Loucy (cell line): ENCODE data around the gene INPP4B.
A peak's percentile ranks its signal among the peaks of the same experiment; 100 is the strongest.

ENCODE experiments used
- H2AFZ ChIP-seq: fragments of 200-600 bp; sonication (generic); 2 replicates; pipeline ENCODE4 v1.6.0; 2016; ENCODE audit warnings: antibody characterized with exemption, mild to moderate bottlenecking, low read length, moderate library complexity
- H3F3A ChIP-seq: fragments of 200-600 bp; 2 replicates; pipeline ENCODE4 v1.6.0; 2016; ENCODE audit warnings: antibody characterized with exemption, low read depth, mild to moderate bottlenecking
- H3K27me3 ChIP-seq: fragments of 200-600 bp; sonication (generic); 2 replicates; pipeline ENCODE4 v1.6.1; 2014; ENCODE audit warnings: low read length, mild to moderate bottlenecking; ENCODE audit not compliant: insufficient read depth, poor library complexity, severe bottlenecking
- H3K36me3 ChIP-seq: fragments of 200-600 bp; sonication (generic); 2 replicates; pipeline ENCODE4 v1.6.1; 2016; ENCODE audit warnings: low read length; ENCODE audit not compliant: insufficient read depth
- H3K4me1 ChIP-seq: fragments of 200-600 bp; sonication (generic); 2 replicates; pipeline ENCODE4 v1.5.1; 2014; ENCODE audit warnings: low read length, mild to moderate bottlenecking; ENCODE audit not compliant: insufficient read depth, poor library complexity, severe bottlenecking
- H3K4me2 ChIP-seq: fragments of 200-600 bp; sonication (generic); 2 replicates; pipeline ENCODE4 v1.6.0; 2014; ENCODE audit warnings: antibody characterized with exemption, low read length, low read depth, mild to moderate bottlenecking; ENCODE audit not compliant: poor library complexity, severe bottlenecking
- H3K4me3 ChIP-seq: fragments of 200-600 bp; sonication (generic); 2 replicates; pipeline ENCODE4 v1.5.1; 2014; ENCODE audit warnings: low read length, mild to moderate bottlenecking, mixed read lengths; ENCODE audit not compliant: poor library complexity, severe bottlenecking
- H3K79me2 ChIP-seq: fragments of 200-600 bp; sonication (generic); 2 replicates; pipeline ENCODE4 v1.6.1; 2014; ENCODE audit warnings: low read length; ENCODE audit not compliant: insufficient read depth
- H3K9ac ChIP-seq: fragments of 200-600 bp; sonication (generic); 2 replicates; pipeline ENCODE4 v1.6.0; 2014; ENCODE audit warnings: mild to moderate bottlenecking, low read depth, low read length, moderate library complexity; ENCODE audit not compliant: poor library complexity, severe bottlenecking
- H3K9me2 ChIP-seq: fragments of 200-600 bp; sonication (generic); replicated peaks from 2 replicates; pipeline ENCODE4 v1.6.1; 2016; ENCODE audit warnings: low read depth, low read length, mixed read lengths
- H3K9me3 ChIP-seq: fragments of 200-600 bp; sonication (generic); 2 replicates; pipeline ENCODE4 v1.6.1; 2014; ENCODE audit warnings: mild to moderate bottlenecking, antibody characterized with exemption, low read length, low read depth; ENCODE audit not compliant: insufficient read depth
- H4K20me1 ChIP-seq: fragments of 200-600 bp; sonication (generic); 2 replicates; pipeline ENCODE4 v1.6.0; 2014; ENCODE audit warnings: antibody characterized with exemption, low read length, mild to moderate bottlenecking; ENCODE audit not compliant: insufficient read depth, poor library complexity, severe bottlenecking
- EZH2phosphoT487 ChIP-seq: fragments of 200-600 bp; IDR thresholded peaks from 2 replicates; pipeline ENCODE4 v1.6.1; 2018; ENCODE audit warnings: antibody characterized with exemption, mild to moderate bottlenecking, moderate library complexity, borderline replicate concordance
- TF ChIP-seq, protein P1 (sequence below): fragments of 200-600 bp; sonication (generic); conservative IDR thresholded peaks from 2 replicates; pipeline ENCODE4 v1.5.1; 2014; ENCODE audit warnings: mild to moderate bottlenecking, antibody characterized with exemption, low read length

The INPP4B gene

DNA sequence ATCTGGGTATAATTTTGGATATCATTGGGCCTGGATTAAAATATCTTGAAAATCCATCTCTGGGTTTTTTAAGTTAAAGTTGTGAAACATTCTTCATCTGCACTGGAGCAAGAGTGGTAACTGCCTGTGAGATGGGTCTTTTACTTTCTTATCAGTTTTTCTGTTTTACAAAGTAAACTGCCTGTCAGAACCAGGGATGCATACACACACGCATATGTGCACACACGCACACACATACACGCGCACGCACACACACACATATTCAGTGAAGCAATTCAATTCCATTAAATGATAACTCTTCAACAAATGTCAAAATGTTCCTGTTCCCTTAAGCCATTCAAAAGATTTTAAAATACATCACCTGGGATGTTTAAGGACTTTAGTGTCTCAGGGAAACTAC lies 515.8 kb downstream of the INPP4B start:
- no peaks in the 10 kb centered on the region for H3K9me3 ChIP-seq
- no peak overlapping the region for H3K4me2 ChIP-seq
- H3K79me2 ChIP-seq = peaks cover 73% of the 10 kb centered on the region
- no peak overlapping the region for H3K4me3 ChIP-seq
- no peaks in the 10 kb centered on the region for H3K27me3 ChIP-seq
- H3K9me2 ChIP-seq = no peaks in the 10 kb centered on the region
- no peaks in the 10 kb centered on the region for H4K20me1 ChIP-seq
- no peak overlapping the region for H3K9ac ChIP-seq
- no peak for TF ChIP-seq EZH2phosphoT487
- TF ChIP-seq, protein P1, sequence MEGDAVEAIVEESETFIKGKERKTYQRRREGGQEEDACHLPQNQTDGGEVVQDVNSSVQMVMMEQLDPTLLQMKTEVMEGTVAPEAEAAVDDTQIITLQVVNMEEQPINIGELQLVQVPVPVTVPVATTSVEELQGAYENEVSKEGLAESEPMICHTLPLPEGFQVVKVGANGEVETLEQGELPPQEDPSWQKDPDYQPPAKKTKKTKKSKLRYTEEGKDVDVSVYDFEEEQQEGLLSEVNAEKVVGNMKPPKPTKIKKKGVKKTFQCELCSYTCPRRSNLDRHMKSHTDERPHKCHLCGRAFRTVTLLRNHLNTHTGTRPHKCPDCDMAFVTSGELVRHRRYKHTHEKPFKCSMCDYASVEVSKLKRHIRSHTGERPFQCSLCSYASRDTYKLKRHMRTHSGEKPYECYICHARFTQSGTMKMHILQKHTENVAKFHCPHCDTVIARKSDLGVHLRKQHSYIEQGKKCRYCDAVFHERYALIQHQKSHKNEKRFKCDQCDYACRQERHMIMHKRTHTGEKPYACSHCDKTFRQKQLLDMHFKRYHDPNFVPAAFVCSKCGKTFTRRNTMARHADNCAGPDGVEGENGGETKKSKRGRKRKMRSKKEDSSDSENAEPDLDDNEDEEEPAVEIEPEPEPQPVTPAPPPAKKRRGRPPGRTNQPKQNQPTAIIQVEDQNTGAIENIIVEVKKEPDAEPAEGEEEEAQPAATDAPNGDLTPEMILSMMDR = no peak
- H3K4me1 ChIP-seq = peaks cover 18% of the 10 kb centered on the region
- no peaks in the 10 kb centered on the region for H3K36me3 ChIP-seq
- no peak overlapping the region for H2AFZ ChIP-seq
- H3F3A ChIP-seq = 0 out of 2 replicates have a peak, but pooled peaks cover 5% of the 10 kb centered on the region

DNA sequence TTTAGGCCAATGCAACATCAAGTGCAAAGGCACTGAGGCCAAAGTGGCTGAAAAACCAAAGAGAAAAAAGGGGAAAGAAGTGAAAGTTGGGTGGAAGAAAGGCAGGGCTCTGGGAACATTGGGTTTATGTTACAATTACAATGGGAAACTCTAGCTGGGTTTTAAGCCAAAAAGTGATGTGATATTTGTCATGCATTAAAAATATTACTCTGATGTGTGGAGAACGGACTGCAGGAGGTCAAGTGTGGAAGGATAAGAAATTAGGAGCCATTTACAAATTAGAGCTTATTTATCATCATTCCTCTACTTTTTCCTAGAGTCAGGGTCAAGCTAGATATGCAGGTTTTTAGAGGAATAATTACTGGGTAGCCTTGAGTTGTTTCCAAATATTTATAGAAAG lies 516.8 kb downstream of the INPP4B start:
- H3K9me2 ChIP-seq = no peaks in the 10 kb centered on the region
- TF ChIP-seq EZH2phosphoT487 = no peak
- TF ChIP-seq, protein P1 = no peak
- no peaks in the 10 kb centered on the region for H4K20me1 ChIP-seq
- no peak overlapping the region for H3K9ac ChIP-seq
- H3K4me2 ChIP-seq = no peak overlapping the region
- H2AFZ ChIP-seq = no peak overlapping the region
- H3K36me3 ChIP-seq = no peaks in the 10 kb centered on the region
- no peaks in the 10 kb centered on the region for H3K27me3 ChIP-seq
- no peak overlapping the region for H3K4me3 ChIP-seq
- 0 out of 2 replicates have a peak, but pooled peaks cover 5% of the 10 kb centered on the region for H3F3A ChIP-seq
- H3K79me2 ChIP-seq = peaks cover 74% of the 10 kb centered on the region
- no peaks in the 10 kb centered on the region for H3K9me3 ChIP-seq
- H3K4me1 ChIP-seq = peaks cover 18% of the 10 kb centered on the region

DNA sequence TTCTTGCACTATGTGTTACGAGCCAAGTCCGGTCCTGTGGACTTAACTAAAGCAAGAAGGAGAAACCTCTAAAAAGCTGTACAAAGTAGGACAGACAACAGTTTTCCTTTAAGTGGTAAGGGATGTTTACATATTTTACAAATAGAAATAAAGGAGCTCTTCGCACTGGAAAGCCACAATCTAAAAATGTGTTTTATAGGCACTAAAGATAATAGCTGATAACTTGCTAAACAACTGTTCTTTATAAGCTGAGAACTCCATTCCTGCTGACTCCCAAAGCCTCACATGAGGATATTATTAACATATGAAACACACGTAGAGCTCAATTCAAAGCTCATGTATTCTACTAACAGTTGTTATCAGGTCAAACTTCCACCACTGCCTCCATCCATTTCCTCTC lies 519.9 kb downstream of the INPP4B start:
- Histone ChIP-seq H3K9me3 (no peaks in the 10 kb centered on the region), H3K9me2 (no peaks in the 10 kb centered on the region), H3K9ac (no peak overlapping the region), H3K4me3 (no peak overlapping the region), H2AFZ (no peak overlapping the region), H3K4me2 (peak overlapping the region; percentile 9), H3K79me2 (peaks cover 64% of the 10 kb centered on the region), H3K27me3 (no peaks in the 10 kb centered on the region), H3K36me3 (peaks cover 7% of the 10 kb centered on the region; the same call in 1 of the 2 replicates), H3K4me1 (peaks cover 14% of the 10 kb centered on the region), H3F3A (no peaks in the 10 kb centered on the region), H4K20me1 (no peaks in the 10 kb centered on the region)
- TF ChIP-seq EZH2phosphoT487 = no peak
- TF ChIP-seq, protein P1 = no peak
